Upper lobe of left lung (tissue), 6 donors: Measurements from ENCODE around the gene SPEM1. TPM values are rescaled to one million over a fixed set of nuclear protein-coding genes. Genes with fewer than 3 reads are reported as not detected.

Experiments used
- ATAC-seq, 2 donors: fragments of 200-7000 bp; cut with Tn5 transposase; one replicate each; pipeline ENCODE4 v1.9.1; 2022; ENCODE audit warnings: mild to moderate bottlenecking in 2 of 2, moderate library complexity in 2 of 2; ENCODE audit not compliant: low FRiP score in 2 of 2
- DNase-seq, 2 donors: peaks; one replicate each; pipeline ENCODE4 v3.0.0-alpha.2; 2019 to 2020
- H3K27ac ChIP-seq, 4 donors: fragments of 200-600 bp; sonication (generic); one replicate each; pipeline ENCODE4 v1.5.1; 2016 to 2019
- H3K27me3 ChIP-seq, 4 donors: fragments of 200-600 bp; sonication (generic); one replicate each; pipeline ENCODE4 v1.5.1; 2017 to 2019
- H3K36me3 ChIP-seq, 4 donors: fragments of 200-600 bp; sonication (generic); one replicate each; pipeline ENCODE4 v1.5.1; 2016 to 2019
- H3K4me1 ChIP-seq, 4 donors: fragments of 200-600 bp; sonication (generic); one replicate each; pipeline ENCODE4 v1.5.1; 2018 to 2019
- H3K4me3 ChIP-seq, 4 donors: fragments of 200-600 bp; sonication (generic); one replicate each; pipeline ENCODE4 v1.5.1; 2017 to 2019; ENCODE audit warnings: mild to moderate bottlenecking in 2 of 4, moderate library complexity in 1 of 4
- H3K9me3 ChIP-seq, 4 donors: fragments of 200-600 bp; sonication (generic); one replicate each; pipeline ENCODE4 v1.5.1; 2018 to 2019
- CTCF ChIP-seq, 6 experiments: fragments of 450-650 bp in 4 of 6; fragments of 200-600 bp in 2 of 6; sonication (generic) in 2 of 6; IDR thresholded peaks; one replicate each; pipeline ENCODE4 v1.5.1; 2016 to 2019; ENCODE audit warnings: antibody characterized with exemption in 6 of 6
- EP300 ChIP-seq, 4 donors: sonication (generic); formaldehyde crosslinking; IDR thresholded peaks; one replicate each; pipeline ENCODE4 v1.5.1; 2017; ENCODE audit warnings: antibody characterized with exemption in 4 of 4, control low read depth in 2 of 4
- POLR2A ChIP-seq, 4 donors: fragments of 450-650 bp; IDR thresholded peaks; one replicate each; pipeline ENCODE4 v1.5.1; 2016 to 2017; ENCODE audit warnings: antibody characterized with exemption in 4 of 4, mild to moderate bottlenecking in 2 of 4
- POLR2AphosphoS5 ChIP-seq, 2 donors: sonication (generic); formaldehyde crosslinking; IDR thresholded peaks; one replicate each; pipeline ENCODE4 v1.5.1; 2017; ENCODE audit warnings: antibody characterized with exemption in 2 of 2
- WGBS, 2 donors: methylation state at CpG; one replicate each; pipeline ENCODE4 v1.1.5; 2017 to 2018; 5-methylcytosine and 5-hydroxymethylcytosine counted together
- total RNA-seq, 6 donors: library from RNA; depleted of rRNA in 4 of 6; stranded (reverse); fragments of >200 nt in 4 of 6; gene quantifications; one replicate each; pipeline versions ENCODE4 v1.1.0 to v1.2.1, GENCODE V29; 2016 to 2021
- donor health status: DM: no; HTN: no; CAD: no; lungs with moderate emphysema.
- donor health status: DM: no; HTN: yes; CAD: no; lungs with severe emphysema.

Gene SPEM1
- total RNA-seq, 6 donors from 2014 or later, result not detected

GRCh38 chr17:7435676-7436555 lies 15.8 kb downstream of the SPEM1 start:
- Histone ChIP-seq H3K36me3 (no peaks in the 10 kb centered on the region), H3K27ac (peak overlapping the region; percentile 65 to 85 (median 78)), H3K27me3 (peaks cover 0 to 25% (median 18%) of the 10 kb centered on the region in 4 donors), H3K9me3 (no peaks in the 10 kb centered on the region), H3K4me3 (peak overlapping the region; percentile 56 to 63 (median 58)), H3K4me1 (peaks cover 50 to 60% (median 56%) of the 10 kb centered on the region in 4 donors)
- TF ChIP-seq EP300 (IDR thresholded peaks at IDR 0.05) (no peak), POLR2A (IDR thresholded peaks at IDR 0.05) (peak in 1 of 4 donors; percentile 11), CTCF (IDR thresholded peaks at IDR 0.05) (peak in 3 of 6 experiments; percentile 16 to 32 (median 18))
- ATAC-seq (peak; percentile 37 to 51), DNase-seq (peak; percentile 71 to 93)
- 10 to 21% methylated on average over 13 to 48 of the region's 49 CpGs for WGBS, 2 donors

GRCh38 chr17:7436556-7437368 lies 16.6 kb downstream of the SPEM1 start:
- H3K4me3 ChIP-seq, result peak overlapping the region in 3 of 4 donors; percentile 56 to 63 (median 61)
- no peaks in the 10 kb centered on the region for H3K36me3 ChIP-seq
- peak; percentile 85 to 90 for ATAC-seq
- peak; percentile 89 to 96 for DNase-seq
- H3K4me1 ChIP-seq, result peaks cover 50 to 60% (median 57%) of the 10 kb centered on the region in 4 donors
- no peaks in the 10 kb centered on the region for H3K9me3 ChIP-seq
- H3K27ac ChIP-seq, result peak overlapping the region; percentile 65 to 84 (median 78)
- TF ChIP-seq POLR2A (IDR thresholded peaks at IDR 0.05) (peak in 2 of 4 donors; percentile 32 to 45), CTCF (IDR thresholded peaks at IDR 0.05) (peak; percentile 80 to 97 (median 95)), EP300 (IDR thresholded peaks at IDR 0.05) (no peak), POLR2AphosphoS5 (IDR thresholded peaks at IDR 0.05) (peak in 1 of 2 donors; percentile 41)
- 15 to 23% methylated on average over 12 to 48 of the region's 92 CpGs for WGBS, 2 donors
- peaks cover 0 to 25% (median 19%) of the 10 kb centered on the region in 4 donors for H3K27me3 ChIP-seq

- H3K27me3 ChIP-seq, result peaks cover 0 to 25% (median 19%) of the 10 kb centered on the region in 4 donors
- H3K4me3 ChIP-seq, result peak overlapping the region in 3 of 4 donors; percentile 56 to 63 (median 61)
- H3K36me3 ChIP-seq, result no peaks in the 10 kb centered on the region
- DNase-seq, result no peak
- no peak for ATAC-seq
- WGBS, 2 donors, result 34 to 68% methylated on average over 9 to 31 of the region's 31 CpGs
- TF ChIP-seq POLR2AphosphoS5 (IDR thresholded peaks at IDR 0.05) (no peak), CTCF (IDR thresholded peaks at IDR 0.05) (no peak), POLR2A (IDR thresholded peaks at IDR 0.05) (no peak), EP300 (IDR thresholded peaks at IDR 0.05) (no peak)
- peaks cover 50 to 60% (median 57%) of the 10 kb centered on the region in 4 donors for H3K4me1 ChIP-seq
- H3K27ac ChIP-seq, result peak overlapping the region in 3 of 4 donors; percentile 65 to 84 (median 79)
- H3K9me3 ChIP-seq, result no peaks in the 10 kb centered on the region
Measured at GRCh38 chr17:7437369-7437863, 17.3 kb downstream of the SPEM1 start.

GRCh38 chr17:7437950-7438614 lies 18.0 kb downstream of the SPEM1 start:
- peak in 1 of 2 donors; percentile 45 for ATAC-seq
- H3K27me3 ChIP-seq, result peaks cover 0 to 25% (median 19%) of the 10 kb centered on the region in 4 donors

More at GRCh38 chr17:7437950-7438614, 18.0 kb downstream of the SPEM1 start:
- peak overlapping the region in 3 of 4 donors; percentile 25 to 61 (median 35) for H3K4me3 ChIP-seq
- H3K9me3 ChIP-seq, result no peaks in the 10 kb centered on the region
- WGBS, 2 donors, result 19% methylated on average over 38 of the region's 48 CpGs
- peaks cover 50 to 60% (median 57%) of the 10 kb centered on the region in 4 donors for H3K4me1 ChIP-seq
- no peak overlapping the region for H3K27ac ChIP-seq
- DNase-seq, result peak; percentile 72 to 95
- TF ChIP-seq POLR2AphosphoS5 (IDR thresholded peaks at IDR 0.05), result no peak
- TF ChIP-seq EP300 (IDR thresholded peaks at IDR 0.05), result no peak
- H3K36me3 ChIP-seq, result no peaks in the 10 kb centered on the region
